K562 (cell line): ENCODE results near the gene AIPL1. TPM values are rescaled to one million over a fixed set of nuclear protein-coding genes. Genes with fewer than 3 reads are reported as not detected.
A peak's percentile ranks its signal among the peaks of the same experiment; 100 is the strongest.

Experiments used
- BCLAF1 ChIP-seq, 2 experiments: fragments of 450-650 bp in 1 of 2; IDR thresholded peaks; 2 replicates each; pipeline ENCODE4 v1.6.1; 2011 to 2017; ENCODE audit warnings: low read depth in 2 of 2, antibody characterized with exemption in 1 of 2, borderline replicate concordance in 1 of 2, low read length in 1 of 2, mild to moderate bottlenecking in 1 of 2, mixed read lengths in 1 of 2; ENCODE audit not compliant: control insufficient read depth in 1 of 2
- CUX1 ChIP-seq: fragments of 200-800 bp; sonication (Bioruptor generic); IDR thresholded peaks from 2 replicates; pipeline ENCODE4 v1.6.1; 2016; ENCODE audit warnings: missing genetic modification characterization, missing compliant biosample characterization
- ELK1 ChIP-seq: sonication (generic); formaldehyde crosslinking; IDR thresholded peaks from 2 replicates; pipeline ENCODE4 v1.8.1; 2022; ENCODE audit warnings: missing genetic modification reagents
- FIP1L1 ChIP-seq: fragments of 200-400 bp; formaldehyde crosslinking; IDR thresholded peaks from 2 replicates; pipeline ENCODE4 v1.6.1; 2018; ENCODE audit warnings: mild to moderate bottlenecking, low read depth, low read length; ENCODE audit not compliant: poor library complexity, severe bottlenecking
- JUNB ChIP-seq: fragments of 450-650 bp; formaldehyde crosslinking; conservative IDR thresholded peaks from 2 replicates; pipeline ENCODE4 v1.4.0; 2020; ENCODE audit warnings: mild to moderate bottlenecking
- JUND ChIP-seq, 2 experiments: IDR thresholded peaks; 2 replicates in 1 of 2; 3 replicates in 1 of 2; pipeline ENCODE4 v1.6.1; 2011; ENCODE audit warnings: borderline replicate concordance in 2 of 2, low read depth in 2 of 2, low read length in 2 of 2, improper control_type of control experiment in 1 of 2, missing biosample characterization in 1 of 2, missing genetic modification characterization in 1 of 2, missing genetic modification reagents in 1 of 2
- KLF10 ChIP-seq: fragments of 250-450 bp; sonication (Bioruptor Pico); IDR thresholded peaks from 2 replicates; pipeline ENCODE4 v1.6.1; 2021; ENCODE audit warnings: matching md5 sums
- STAT6 ChIP-seq: sonication (generic); formaldehyde crosslinking; IDR thresholded peaks from 2 replicates; pipeline ENCODE4 v1.8.1; 2023; ENCODE audit warnings: mild to moderate bottlenecking, missing genetic modification reagents
- ZNF3 ChIP-seq: fragments of 250-450 bp; sonication (Bioruptor Pico); IDR thresholded peaks from 2 replicates; pipeline ENCODE4 v1.5.0; 2021; ENCODE audit warnings: mild to moderate bottlenecking, moderate library complexity
- ZNF444 ChIP-seq: fragments of 250-450 bp; sonication (Bioruptor Pico); IDR thresholded peaks from 2 replicates; pipeline ENCODE4 v1.4.0; 2020; ENCODE audit warnings: mild to moderate bottlenecking, moderate library complexity
- polyA plus RNA-seq, 8 experiments: library from polyadenylated mRNA; depleted of rRNA in 4 of 8; stranded (reverse) in 5 of 8; unstranded in 3 of 8; fragments of >200 nt; fragmentation: Nextera tagmentation in 2 of 8; fragmentation: Illumina TruSeq in 1 of 8; extraction: Ambion mirVana in 2 of 8; extraction: Trizol in 1 of 8; gene quantifications; 2 replicates each; pipeline versions ENCODE4 v1.2.1 to v1.2.3, GENCODE V29; 2011 to 2014; ENCODE audit warnings: inconsistent platforms in 1 of 8, missing spikeins in 1 of 8
- total RNA-seq, 7 experiments: library from RNA; depleted of rRNA in 6 of 7; stranded (reverse); fragments of >200 nt in 6 of 7; fragmentation: Illumina TruSeq in 2 of 7; extraction: Trizol in 2 of 7; gene quantifications; 2 replicates each; pipeline versions ENCODE4 v1.2.1 to v1.2.3, GENCODE V29; 2011 to 2021; ENCODE audit warnings: low replicate concordance in 1 of 7

The AIPL1 gene
- total and polyA plus RNA-seq, 9 of the 15 experiments (the other 6 are each of a cell fraction or from before 2014, with no cell fraction given): not detected

- TF ChIP-seq CUX1 (no peak), STAT6 (CRISPR knock-in tag) (no peak), FIP1L1 (peak; percentile 37), ELK1 (CRISPR knock-in tag) (no peak), BCLAF1 (IDR thresholded peaks at IDR 0.05; ENCODE audit: borderline replicate concordance in 1 of 2, control insufficient read depth in 1 of 2, low read depth in 2 of 2, low read length in 1 of 2) (no peak), JUND (IDR thresholded peaks at IDR 0.05; ENCODE audit: borderline replicate concordance, low read depth, low read length) (0 out of 2 replicates have a peak, but pooled peaks have one; percentile 2), JUND (tag; IDR thresholded peaks at IDR 0.05; ENCODE audit: borderline replicate concordance, low read depth, low read length) (no peak), ZNF444 (CRISPR knock-in tag) (no peak), JUNB (CRISPR knock-in tag) (no peak), KLF10 (CRISPR knock-in tag) (no peak), ZNF3 (CRISPR knock-in tag) (no peak)
These were observed 9.0 kb upstream of the AIPL1 start, which contains the start of gene PIMREG (continued) for GRCh38 chr17:6443692-6444570.
